ENCODE data around the gene FAM170B. TPM values are rescaled to one million over a fixed set of nuclear protein-coding genes. Genes with fewer than 3 reads are reported as not detected.

The FAM170B gene
- total RNA-seq, 4 donors from 2014 or later: not detected

DNA sequence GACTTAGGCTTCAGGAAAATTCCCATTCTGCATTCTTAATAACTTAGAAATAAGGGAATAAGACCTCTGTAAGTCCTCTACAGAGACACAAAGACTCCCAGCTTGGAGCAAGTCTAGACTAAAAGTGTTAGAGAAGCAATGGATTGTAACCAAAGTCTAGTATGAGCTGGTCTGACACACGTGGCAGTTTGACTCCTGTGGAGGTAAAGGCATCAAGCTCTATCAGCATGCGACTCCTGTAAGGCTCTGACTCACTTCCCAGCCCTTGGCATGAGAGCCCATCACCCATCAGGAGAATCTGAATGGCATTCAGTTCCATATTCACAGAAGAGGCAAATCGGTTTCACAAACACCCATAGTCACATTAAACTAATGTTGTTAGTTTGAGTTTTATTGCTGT, 14.1 kb downstream of the FAM170B start:
- no peaks in the 10 kb centered on the region for H3K36me3 ChIP-seq
- no peak overlapping the region for H3K27ac ChIP-seq
- no peak for TF ChIP-seq POLR2A (IDR thresholded peaks at IDR 0.05)
- TF ChIP-seq POLR2AphosphoS5 (IDR thresholded peaks at IDR 0.05): no peak
- TF ChIP-seq, protein P1, sequence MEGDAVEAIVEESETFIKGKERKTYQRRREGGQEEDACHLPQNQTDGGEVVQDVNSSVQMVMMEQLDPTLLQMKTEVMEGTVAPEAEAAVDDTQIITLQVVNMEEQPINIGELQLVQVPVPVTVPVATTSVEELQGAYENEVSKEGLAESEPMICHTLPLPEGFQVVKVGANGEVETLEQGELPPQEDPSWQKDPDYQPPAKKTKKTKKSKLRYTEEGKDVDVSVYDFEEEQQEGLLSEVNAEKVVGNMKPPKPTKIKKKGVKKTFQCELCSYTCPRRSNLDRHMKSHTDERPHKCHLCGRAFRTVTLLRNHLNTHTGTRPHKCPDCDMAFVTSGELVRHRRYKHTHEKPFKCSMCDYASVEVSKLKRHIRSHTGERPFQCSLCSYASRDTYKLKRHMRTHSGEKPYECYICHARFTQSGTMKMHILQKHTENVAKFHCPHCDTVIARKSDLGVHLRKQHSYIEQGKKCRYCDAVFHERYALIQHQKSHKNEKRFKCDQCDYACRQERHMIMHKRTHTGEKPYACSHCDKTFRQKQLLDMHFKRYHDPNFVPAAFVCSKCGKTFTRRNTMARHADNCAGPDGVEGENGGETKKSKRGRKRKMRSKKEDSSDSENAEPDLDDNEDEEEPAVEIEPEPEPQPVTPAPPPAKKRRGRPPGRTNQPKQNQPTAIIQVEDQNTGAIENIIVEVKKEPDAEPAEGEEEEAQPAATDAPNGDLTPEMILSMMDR (IDR thresholded peaks at IDR 0.05): no peak
- TF ChIP-seq EP300 (IDR thresholded peaks at IDR 0.05): no peak
- WGBS, 2 donors (ENCODE audit: low coverage in 1 of 2): 66 to 76% methylated on average over 3 of the region's 3 CpGs
- no peak for ATAC-seq
- peaks cover 0 to 8% (median 0%) of the 10 kb centered on the region in 3 donors for H3K4me1 ChIP-seq
- H3K9me3 ChIP-seq: no peaks in the 10 kb centered on the region
- H3K27me3 ChIP-seq: no peaks in the 10 kb centered on the region
- no peak overlapping the region for H3K4me3 ChIP-seq

DNA sequence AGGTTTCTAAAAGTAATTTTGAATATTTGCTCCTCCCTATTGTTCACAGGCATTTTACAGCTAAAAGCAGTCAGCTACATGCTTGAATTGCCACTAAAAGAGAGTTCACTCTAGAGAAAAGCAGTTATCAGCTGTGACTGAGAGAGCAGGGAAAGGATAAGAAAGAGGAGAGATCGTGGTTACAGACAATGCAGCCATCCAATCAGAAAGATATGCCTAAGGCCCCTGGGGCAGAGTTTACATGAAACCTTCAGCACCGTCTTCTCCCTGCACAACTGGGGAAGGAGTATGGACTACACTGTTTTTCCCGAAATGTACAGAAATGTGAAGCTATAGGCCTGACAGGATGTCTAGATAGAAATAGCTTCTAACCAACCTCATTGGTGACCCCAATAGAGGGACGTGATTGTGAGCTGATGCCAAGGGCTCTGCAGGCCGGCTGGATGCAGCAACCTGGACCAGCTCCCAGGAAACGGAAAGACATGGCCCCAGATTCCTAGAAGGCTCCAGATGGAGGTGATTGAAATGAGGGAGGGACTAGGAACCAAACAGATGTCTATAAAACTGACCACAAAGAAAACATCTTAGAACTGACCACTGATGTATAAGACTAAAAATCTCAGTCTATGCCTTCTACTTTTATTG, 15.3 kb downstream of the FAM170B start:
- 56 to 61% methylated on average over 6 of the region's 6 CpGs for WGBS, 2 donors (ENCODE audit: low coverage in 1 of 2)
- Histone ChIP-seq H3K9me3 (no peaks in the 10 kb centered on the region), H3K27me3 (no peaks in the 10 kb centered on the region), H3K36me3 (no peaks in the 10 kb centered on the region), H3K27ac (no peak overlapping the region), H3K4me1 (peaks cover 0 to 19% (median 3%) of the 10 kb centered on the region in 3 donors), H3K4me3 (no peak overlapping the region)
- ATAC-seq: no peak
- TF ChIP-seq, protein P1 (IDR thresholded peaks at IDR 0.05): no peak
- TF ChIP-seq EP300 (IDR thresholded peaks at IDR 0.05): no peak
- no peak for TF ChIP-seq POLR2A (IDR thresholded peaks at IDR 0.05)
- no peak for TF ChIP-seq POLR2AphosphoS5 (IDR thresholded peaks at IDR 0.05)

- Histone ChIP-seq H3K27me3 (no peaks in the 10 kb centered on the region), H3K9me3 (no peaks in the 10 kb centered on the region), H3K4me3 (no peak overlapping the region), H3K36me3 (no peaks in the 10 kb centered on the region), H3K27ac (no peak overlapping the region), H3K4me1 (peaks cover 0 to 30% (median 3%) of the 10 kb centered on the region in 3 donors)
- no peak for TF ChIP-seq POLR2A (IDR thresholded peaks at IDR 0.05)
- TF ChIP-seq EP300 (IDR thresholded peaks at IDR 0.05): no peak
- no peak for TF ChIP-seq POLR2AphosphoS5 (IDR thresholded peaks at IDR 0.05)
- TF ChIP-seq, protein P1 (IDR thresholded peaks at IDR 0.05): no peak
- ATAC-seq: no peak
- 71 to 100% methylated on average over 1 to 3 of the region's 4 CpGs for WGBS, 2 donors (ENCODE audit: low coverage in 1 of 2)
These were observed 16.3 kb downstream of the FAM170B start for GRCh38 chr10:49117376-49118070.

DNA sequence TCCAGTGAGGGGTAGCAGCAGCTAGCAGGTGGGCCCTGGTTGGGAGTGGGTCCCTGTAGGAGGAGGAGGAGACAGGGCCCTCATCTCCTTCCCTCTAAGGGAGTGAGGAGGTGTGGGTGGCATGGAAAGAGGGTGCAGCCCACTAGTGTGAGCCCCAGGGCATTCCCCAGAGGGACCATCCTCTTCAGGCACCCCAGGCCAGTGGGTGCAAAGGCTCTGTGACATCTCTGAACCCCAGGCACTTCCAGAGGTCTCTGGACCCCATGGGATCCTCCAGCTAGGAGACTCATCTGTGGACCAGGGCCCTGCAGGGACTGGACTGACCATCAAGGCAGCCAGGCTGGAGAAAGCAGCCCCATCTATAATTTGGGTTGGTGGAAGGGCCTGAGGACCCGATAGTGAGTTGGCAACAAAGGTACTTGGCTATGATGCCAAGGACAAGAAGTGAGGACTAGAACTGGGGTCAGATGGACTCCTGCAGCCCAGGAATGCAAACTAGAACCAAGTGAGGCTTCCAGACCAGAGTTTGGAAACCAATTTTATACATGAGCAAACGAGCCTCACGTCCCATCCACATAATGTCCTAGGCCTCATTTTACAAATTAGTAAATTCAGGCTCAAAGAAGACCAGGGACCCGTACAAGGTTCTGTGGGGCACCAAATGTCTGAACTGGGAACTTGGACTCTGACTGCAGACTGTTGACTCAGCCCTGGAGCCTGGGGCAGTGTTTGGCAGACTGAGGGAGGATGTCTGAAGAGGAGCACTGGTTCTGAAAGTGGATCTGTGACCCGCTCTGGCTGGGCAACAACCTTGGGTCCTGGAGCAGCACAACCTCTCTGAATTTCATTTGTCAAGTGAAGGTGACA, 17.1 kb downstream of the FAM170B start:
- Histone ChIP-seq H3K4me1 (peaks cover 0 to 38% (median 3%) of the 10 kb centered on the region in 3 donors), H3K27ac (peak overlapping the region in 1 of 4 donors; percentile 73), H3K4me3 (no peak overlapping the region), H3K9me3 (no peaks in the 10 kb centered on the region), H3K27me3 (no peaks in the 10 kb centered on the region), H3K36me3 (no peaks in the 10 kb centered on the region)
- ATAC-seq: no peak
- TF ChIP-seq, protein P1 (IDR thresholded peaks at IDR 0.05): no peak
- TF ChIP-seq EP300 (IDR thresholded peaks at IDR 0.05) (no peak), POLR2A (IDR thresholded peaks at IDR 0.05) (no peak), POLR2AphosphoS5 (IDR thresholded peaks at IDR 0.05) (no peak)
- 100% methylated on average over 1 of the region's 5 CpGs; no CpG with 5 or more reads in 1 of the 2 donors for WGBS, 2 donors (ENCODE audit: low coverage in 1 of 2)
